Measurements from ENCODE around the gene RSAD2. TPM values are rescaled to one million over a fixed set of nuclear protein-coding genes. Genes with fewer than 3 reads are reported as not detected.

Gene RSAD2
- total RNA-seq, 1 donor from 2014 or later, result not detected

DNA sequence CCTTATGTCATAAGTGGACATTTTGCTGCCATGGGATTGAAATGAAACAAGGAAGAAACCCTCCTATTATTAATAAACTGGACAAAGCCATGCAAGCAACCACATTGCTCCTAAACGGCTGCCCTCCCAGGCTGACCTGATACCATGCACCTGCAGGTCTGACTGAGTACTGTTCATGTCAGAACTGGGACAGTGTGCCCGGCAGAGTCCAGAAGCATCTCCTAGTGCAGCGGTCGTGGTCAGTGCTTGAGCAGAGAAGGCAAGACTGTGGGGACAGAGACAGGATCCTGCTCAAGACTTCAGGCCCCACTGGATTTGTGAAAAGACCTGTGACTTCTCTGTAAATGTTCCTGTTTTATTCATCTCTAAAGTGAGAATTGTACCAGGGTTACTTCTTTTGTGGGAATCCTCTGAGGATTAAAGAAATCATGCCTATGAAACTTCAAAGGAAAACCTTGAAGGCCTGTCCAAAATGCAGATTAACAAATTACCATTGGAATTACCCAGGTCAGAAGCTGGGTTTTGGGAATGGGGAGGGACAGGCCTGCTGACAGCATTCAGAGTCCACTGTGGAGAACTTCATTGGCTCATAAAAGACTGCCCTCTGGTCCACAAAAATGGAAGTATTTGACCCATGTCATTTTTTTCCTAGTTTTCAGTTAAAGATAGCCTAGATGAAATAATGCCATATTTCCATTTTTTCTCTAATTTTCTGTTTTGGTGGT, 53.5 kb downstream of the RSAD2 start:
- TF ChIP-seq, protein P1, sequence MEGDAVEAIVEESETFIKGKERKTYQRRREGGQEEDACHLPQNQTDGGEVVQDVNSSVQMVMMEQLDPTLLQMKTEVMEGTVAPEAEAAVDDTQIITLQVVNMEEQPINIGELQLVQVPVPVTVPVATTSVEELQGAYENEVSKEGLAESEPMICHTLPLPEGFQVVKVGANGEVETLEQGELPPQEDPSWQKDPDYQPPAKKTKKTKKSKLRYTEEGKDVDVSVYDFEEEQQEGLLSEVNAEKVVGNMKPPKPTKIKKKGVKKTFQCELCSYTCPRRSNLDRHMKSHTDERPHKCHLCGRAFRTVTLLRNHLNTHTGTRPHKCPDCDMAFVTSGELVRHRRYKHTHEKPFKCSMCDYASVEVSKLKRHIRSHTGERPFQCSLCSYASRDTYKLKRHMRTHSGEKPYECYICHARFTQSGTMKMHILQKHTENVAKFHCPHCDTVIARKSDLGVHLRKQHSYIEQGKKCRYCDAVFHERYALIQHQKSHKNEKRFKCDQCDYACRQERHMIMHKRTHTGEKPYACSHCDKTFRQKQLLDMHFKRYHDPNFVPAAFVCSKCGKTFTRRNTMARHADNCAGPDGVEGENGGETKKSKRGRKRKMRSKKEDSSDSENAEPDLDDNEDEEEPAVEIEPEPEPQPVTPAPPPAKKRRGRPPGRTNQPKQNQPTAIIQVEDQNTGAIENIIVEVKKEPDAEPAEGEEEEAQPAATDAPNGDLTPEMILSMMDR (IDR thresholded peaks at IDR 0.05), result no peak
- Mint-ChIP-seq H3K4me3 (ENCODE audit: unreplicated experiment) (no peak overlapping the region), H3K27me3 (ENCODE audit: unreplicated experiment) (peaks cover 10% of the 10 kb centered on the region), H3K4me1 (ENCODE audit: unreplicated experiment) (peaks cover 31% of the 10 kb centered on the region), H3K36me3 (ENCODE audit: unreplicated experiment) (peaks cover 4% of the 10 kb centered on the region), H3K9me3 (ENCODE audit: unreplicated experiment) (peaks cover 7% of the 10 kb centered on the region), H3K27ac (ENCODE audit: unreplicated experiment) (no peak overlapping the region)
- DNase-seq (ENCODE audit: extremely low spot score, unreplicated experiment), result no peak

DNA sequence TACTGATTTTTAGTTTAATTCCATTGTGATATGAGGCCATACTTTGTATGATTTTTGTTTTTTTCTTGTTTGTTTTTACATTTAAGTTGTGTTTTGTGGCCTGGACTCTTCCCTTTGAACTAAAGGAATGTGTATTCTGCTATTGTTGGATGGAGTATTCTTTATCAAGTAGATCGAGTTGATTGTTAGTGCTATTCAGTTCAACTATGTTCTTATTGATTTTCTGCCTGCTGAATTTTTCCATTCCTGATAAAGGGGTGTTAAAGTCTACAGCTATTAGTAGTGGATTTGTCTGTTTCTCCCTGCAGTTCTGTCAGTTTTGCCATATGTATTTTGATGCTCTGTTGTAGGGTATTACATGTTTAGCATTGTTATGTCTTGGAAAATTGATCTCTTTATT, 54.2 kb downstream of the RSAD2 start:
- Mint-ChIP-seq H3K27me3 (ENCODE audit: unreplicated experiment) (peaks cover 10% of the 10 kb centered on the region), H3K27ac (ENCODE audit: unreplicated experiment) (no peak overlapping the region), H3K4me3 (ENCODE audit: unreplicated experiment) (no peak overlapping the region), H3K9me3 (ENCODE audit: unreplicated experiment) (peaks cover 7% of the 10 kb centered on the region), H3K4me1 (ENCODE audit: unreplicated experiment) (peaks cover 30% of the 10 kb centered on the region), H3K36me3 (ENCODE audit: unreplicated experiment) (peaks cover 4% of the 10 kb centered on the region)
- TF ChIP-seq, protein P1 (IDR thresholded peaks at IDR 0.05), result no peak
- no peak for DNase-seq (ENCODE audit: extremely low spot score, unreplicated experiment)

DNA sequence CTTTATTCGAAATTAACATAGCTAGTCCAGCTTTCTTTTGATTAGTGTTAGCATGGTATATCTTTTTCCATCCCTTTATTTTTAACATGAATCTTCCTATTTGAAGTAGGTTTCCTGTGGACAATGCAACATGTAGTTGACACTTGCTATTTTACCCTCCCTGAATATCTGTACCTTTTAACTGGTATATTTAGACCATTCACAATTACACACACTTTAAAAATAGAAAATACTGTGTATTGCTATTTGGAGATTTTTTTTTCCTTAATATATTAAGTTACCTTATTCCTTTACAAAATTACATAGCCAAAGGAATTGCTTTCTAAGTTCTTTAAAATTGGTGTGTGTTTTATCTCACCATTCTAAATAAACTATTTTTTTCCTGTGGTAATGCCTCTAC, 54.6 kb downstream of the RSAD2 start:
- TF ChIP-seq, protein P1 (IDR thresholded peaks at IDR 0.05), result no peak
- H3K27ac Mint-ChIP-seq (ENCODE audit: unreplicated experiment), result no peak overlapping the region
- no peak for DNase-seq (ENCODE audit: extremely low spot score, unreplicated experiment)
- H3K27me3 Mint-ChIP-seq (ENCODE audit: unreplicated experiment), result peaks cover 10% of the 10 kb centered on the region
- no peak overlapping the region for H3K4me3 Mint-ChIP-seq (ENCODE audit: unreplicated experiment)
- peaks cover 7% of the 10 kb centered on the region for H3K9me3 Mint-ChIP-seq (ENCODE audit: unreplicated experiment)
- H3K4me1 Mint-ChIP-seq (ENCODE audit: unreplicated experiment), result peaks cover 29% of the 10 kb centered on the region
- peaks cover 4% of the 10 kb centered on the region for H3K36me3 Mint-ChIP-seq (ENCODE audit: unreplicated experiment)

DNA sequence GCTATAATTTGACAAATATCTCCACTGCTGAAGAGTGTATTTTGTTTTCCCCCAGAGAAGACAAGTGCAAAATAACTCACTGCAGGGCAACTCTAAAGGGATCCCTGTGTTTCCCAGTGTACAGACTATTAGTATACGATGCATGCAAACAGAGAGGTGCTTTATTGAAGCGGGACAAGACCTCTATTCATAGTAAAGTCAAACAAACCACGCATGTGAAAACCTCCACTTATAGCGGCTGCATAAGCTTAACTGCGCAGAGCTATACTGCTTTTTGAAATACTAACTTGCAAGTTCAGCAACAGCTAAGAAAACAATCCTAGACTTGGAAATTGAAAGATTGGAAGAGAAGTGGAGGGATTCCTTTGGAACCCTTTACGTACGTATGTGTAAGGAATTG, 55.3 kb downstream of the RSAD2 start:
- H3K27me3 Mint-ChIP-seq (ENCODE audit: unreplicated experiment), result peaks cover 10% of the 10 kb centered on the region
- peaks cover 29% of the 10 kb centered on the region for H3K4me1 Mint-ChIP-seq (ENCODE audit: unreplicated experiment)
- peaks cover 7% of the 10 kb centered on the region for H3K9me3 Mint-ChIP-seq (ENCODE audit: unreplicated experiment)
- peaks cover 4% of the 10 kb centered on the region for H3K36me3 Mint-ChIP-seq (ENCODE audit: unreplicated experiment)
- no peak overlapping the region for H3K27ac Mint-ChIP-seq (ENCODE audit: unreplicated experiment)
- DNase-seq (ENCODE audit: extremely low spot score, unreplicated experiment), result no peak
- TF ChIP-seq, protein P1 (IDR thresholded peaks at IDR 0.05), result no peak
- no peak overlapping the region for H3K4me3 Mint-ChIP-seq (ENCODE audit: unreplicated experiment)

DNA sequence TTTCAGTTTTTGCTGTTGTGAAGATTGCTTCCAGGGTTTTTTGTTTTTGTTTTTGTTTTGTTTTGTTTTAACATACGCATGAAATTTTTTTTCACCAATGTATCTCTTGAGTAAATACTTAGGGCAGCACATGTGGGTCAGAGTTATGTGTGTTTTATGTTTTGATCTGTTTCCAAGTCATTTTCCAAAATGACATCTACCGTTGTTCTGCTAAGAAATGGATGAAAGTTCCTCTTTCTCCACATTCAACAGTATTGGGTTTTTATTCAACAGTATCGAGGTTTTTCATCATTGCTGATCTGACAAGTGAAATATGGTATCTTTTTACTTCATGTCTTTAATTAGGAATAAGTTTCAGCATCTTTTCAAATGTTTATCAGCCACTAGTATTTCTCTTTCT, 56.3 kb downstream of the RSAD2 start:
- Mint-ChIP-seq H3K27ac (ENCODE audit: unreplicated experiment) (no peak overlapping the region), H3K9me3 (ENCODE audit: unreplicated experiment) (peaks cover 7% of the 10 kb centered on the region), H3K4me3 (ENCODE audit: unreplicated experiment) (no peak overlapping the region), H3K4me1 (ENCODE audit: unreplicated experiment) (peaks cover 25% of the 10 kb centered on the region), H3K36me3 (ENCODE audit: unreplicated experiment) (peaks cover 2% of the 10 kb centered on the region), H3K27me3 (ENCODE audit: unreplicated experiment) (peaks cover 10% of the 10 kb centered on the region)
- no peak for DNase-seq (ENCODE audit: extremely low spot score, unreplicated experiment)
- TF ChIP-seq, protein P1 (IDR thresholded peaks at IDR 0.05), result no peak
